Brain microvascular endothelial cell (primary cell): ENCODE data around the gene TMPRSS4.

Experiments
- DNase-seq: peaks from one replicate; pipeline ENCODE4 v3.0.0-alpha.2; 2020
- H3K27ac ChIP-seq: fragments of 250-450 bp; sonication (Bioruptor Pico); 2 replicates; pipeline ENCODE4 v1.5.1; 2020; ENCODE audit warnings: mild to moderate bottlenecking, moderate library complexity
- H3K27me3 ChIP-seq: fragments of 250-450 bp; sonication (Bioruptor Pico); replicated peaks from 2 replicates; pipeline ENCODE4 v1.5.1; 2020; ENCODE audit warnings: mild to moderate bottlenecking
- H3K36me3 ChIP-seq: fragments of 250-450 bp; sonication (Bioruptor Pico); replicated peaks from 2 replicates; pipeline ENCODE4 v1.5.1; 2020; ENCODE audit warnings: mild to moderate bottlenecking
- H3K4me3 ChIP-seq: 2 replicates; pipeline ENCODE4 v1.5.1; 2011; ENCODE audit warnings: low read depth, mild to moderate bottlenecking, control low read depth, low read length, moderate library complexity
- CTCF ChIP-seq: IDR thresholded peaks from 2 replicates; pipeline ENCODE4 v1.5.1; 2011; ENCODE audit warnings: low read depth, mild to moderate bottlenecking, moderate library complexity, low read length, control low read depth, inconsistent platforms; ENCODE audit errors: missing control alignments
- in situ Hi-C: cut with HindIII; loops from 2 replicates; pipeline ENCODE4 v1.10.0; 2017; ENCODE audit warnings: low sequenced_read_pairs, low pct_ligation_motif_present

The TMPRSS4 gene

GRCh38 chr11:118064956-118065355 is 11.9 kb upstream of the TMPRSS4 start:
- in situ Hi-C loops = no loop called here
- no peak for DNase-seq
- Histone ChIP-seq H3K4me3 (no peak overlapping the region), H3K27me3 (no peaks in the 10 kb centered on the region), H3K36me3 (no peaks in the 10 kb centered on the region), H3K27ac (no peak overlapping the region)
- TF ChIP-seq CTCF = no peak

GRCh38 chr11:118065384-118065783 is 11.5 kb upstream of the TMPRSS4 start:
- in situ Hi-C loops = no loop called here
- Histone ChIP-seq H3K27me3 (no peaks in the 10 kb centered on the region), H3K27ac (no peak overlapping the region), H3K4me3 (no peak overlapping the region), H3K36me3 (no peaks in the 10 kb centered on the region)
- no peak for TF ChIP-seq CTCF
- no peak for DNase-seq

- no peaks in the 10 kb centered on the region for H3K36me3 ChIP-seq
- H3K4me3 ChIP-seq = no peak overlapping the region
- no peaks in the 10 kb centered on the region for H3K27me3 ChIP-seq
- no peak for TF ChIP-seq CTCF
- no peak overlapping the region for H3K27ac ChIP-seq
- in situ Hi-C loops = no loop called here
- DNase-seq = no peak
Measured at GRCh38 chr11:118067006-118067405, 9.9 kb upstream of the TMPRSS4 start.

- no peak for TF ChIP-seq CTCF
- Histone ChIP-seq H3K36me3 (no peaks in the 10 kb centered on the region), H3K27me3 (no peaks in the 10 kb centered on the region), H3K4me3 (no peak overlapping the region), H3K27ac (no peak overlapping the region)
- DNase-seq = no peak
- in situ Hi-C loops = no loop called here
Measured at GRCh38 chr11:118068206-118068944, 8.5 kb upstream of the TMPRSS4 start.

- DNase-seq = no peak
- in situ Hi-C loops = no loop called here
- no peak for TF ChIP-seq CTCF
- no peak overlapping the region for H3K27ac ChIP-seq
- no peaks in the 10 kb centered on the region for H3K27me3 ChIP-seq
- H3K4me3 ChIP-seq = no peak overlapping the region
- H3K36me3 ChIP-seq = no peaks in the 10 kb centered on the region
Measured at GRCh38 chr11:118068945-118069612, 7.8 kb upstream of the TMPRSS4 start.
